GM21423 (cell line): ENCODE data around the gene NHSL1.

Experiments
- ATAC-seq: cut with Tn5 transposase; IDR thresholded peaks from one replicate; pipeline ENCODE4 v1.9.1; 2021; ENCODE audit warnings: mild to moderate bottlenecking, moderate library complexity; ENCODE audit not compliant: unreplicated experiment

NHSL1 gene

GRCh38 chr6:138377844-138378243 is 121.5 kb downstream of the NHSL1 start, which contains the start of gene SMIM28:
Gene SMIM28 (plus strand): TSS chr6:138377905. CDS start chr6:138378073, 168 bp downstream.
- ATAC-seq: no peak

GRCh38 chr6:138377042-138377441 is 122.3 kb downstream of the NHSL1 start:
- ATAC-seq: no peak

- no peak for ATAC-seq
These were observed 124.5 kb downstream of the NHSL1 start for GRCh38 chr6:138374815-138375214.

GRCh38 chr6:138374230-138374629 is 125.1 kb downstream of the NHSL1 start:
- no peak for ATAC-seq

GRCh38 chr6:138372711-138373463 is 126.4 kb downstream of the NHSL1 start:
- ATAC-seq: no peak
